Breast epithelium (tissue), 4 donors: ENCODE measurements around the gene ANLN. TPM values are rescaled to one million over a fixed set of nuclear protein-coding genes. Genes with fewer than 3 reads are reported as not detected.
"Not testable (repeated sequence)": the region's sequence is repeated elsewhere in the genome, so short reads cannot be mapped to it uniquely, and the experiment has no call there.

Experiments used
- DNase-seq, 2 donors: peaks; one replicate each; pipeline ENCODE4 v3.0.0-alpha.2; 2019; ENCODE audit warnings: low spot score in 2 of 2
- H3K27ac ChIP-seq, 2 donors: fragments of 200-600 bp; sonication (generic) in 1 of 2; one replicate each; pipeline ENCODE4 v1.5.1; 2016 to 2019; ENCODE audit warnings: mild to moderate bottlenecking in 1 of 2
- H3K27me3 ChIP-seq, 2 donors: fragments of 200-600 bp; sonication (generic) in 1 of 2; one replicate each; pipeline versions ENCODE4 v1.5.1 to v1.6.0; 2017 to 2019; ENCODE audit warnings: control low read depth in 1 of 2, mild to moderate bottlenecking in 1 of 2
- H3K36me3 ChIP-seq: fragments of 200-600 bp; one replicate; pipeline ENCODE4 v1.5.1; 2019
- H3K4me1 ChIP-seq, 2 donors: fragments of 200-600 bp; sonication (generic); one replicate each; pipeline ENCODE4 v1.5.1; 2016 to 2019; ENCODE audit warnings: control low read depth in 1 of 2
- H3K4me3 ChIP-seq, 3 donors: fragments of 200-600 bp; sonication (generic); 1 replicate in 2 of 3; 2 replicates in 1 of 3; pipeline ENCODE4 v1.5.1; 2016 to 2019; ENCODE audit warnings: mild to moderate bottlenecking in 3 of 3, moderate library complexity in 2 of 3
- H3K9me3 ChIP-seq, 2 donors: fragments of 200-600 bp; sonication (generic) in 1 of 2; one replicate each; pipeline ENCODE4 v1.5.1; 2016 to 2019; ENCODE audit warnings: control low read depth in 1 of 2
- CTCF ChIP-seq, 3 donors: fragments of 450-650 bp; IDR thresholded peaks; one replicate each; pipeline ENCODE4 v1.5.1; 2016 to 2017; ENCODE audit warnings: antibody characterized with exemption in 3 of 3, mild to moderate bottlenecking in 3 of 3, moderate library complexity in 3 of 3
- POLR2A ChIP-seq: fragments of 450-650 bp; IDR thresholded peaks from one replicate; pipeline ENCODE4 v1.6.1; 2016; ENCODE audit warnings: antibody characterized with exemption, mild to moderate bottlenecking, moderate library complexity
- POLR2AphosphoS5 ChIP-seq, 3 donors: sonication (generic); formaldehyde crosslinking; IDR thresholded peaks; one replicate each; pipeline ENCODE4 v1.6.1; 2017; ENCODE audit warnings: antibody characterized with exemption in 3 of 3
- intact Hi-C: fragments of 100-400 bp; cut with DNase I; formaldehyde crosslinking; loops from one replicate; pipeline ENCODE4 v1.15.1; 2023; ENCODE audit warnings: low total_unique reads
- total RNA-seq, 3 donors: library from RNA; depleted of rRNA; stranded (reverse); fragments of >200 nt; gene quantifications; one replicate each; pipeline ENCODE4 v1.1.0, GENCODE V29; 2016

ANLN gene
- total RNA-seq, 3 donors from 2014 or later, result 2.3 to 5.4 (median 5.0) TPM

GRCh38 chr7:36484265-36484664 is 94.6 kb downstream of the ANLN start:
- no peak for DNase-seq
- TF ChIP-seq CTCF (IDR thresholded peaks at IDR 0.05), result no peak
- no peak for TF ChIP-seq POLR2AphosphoS5 (IDR thresholded peaks at IDR 0.05)
- no peak for TF ChIP-seq POLR2A
- intact Hi-C loops, result no loop called here
- Histone ChIP-seq H3K4me1 (no peaks in the 10 kb centered on the region), H3K27ac (no peak overlapping the region), H3K36me3 (no peaks in the 10 kb centered on the region), H3K4me3 (no peak overlapping the region), H3K9me3 (peaks cover 0 to 4% of the 10 kb centered on the region in 2 donors), H3K27me3 (no peaks in the 10 kb centered on the region)

- DNase-seq, result no peak
- intact Hi-C loops, result no loop called here
- Histone ChIP-seq H3K27me3 (no peaks in the 10 kb centered on the region), H3K4me3 (no peak overlapping the region), H3K36me3 (no peaks in the 10 kb centered on the region), H3K4me1 (no peaks in the 10 kb centered on the region), H3K27ac (no peak overlapping the region), H3K9me3 (no peaks in the 10 kb centered on the region)
- TF ChIP-seq POLR2A (no peak), POLR2AphosphoS5 (IDR thresholded peaks at IDR 0.05) (no peak), CTCF (IDR thresholded peaks at IDR 0.05) (no peak)
Measured at GRCh38 chr7:36486336-36486735, 96.7 kb downstream of the ANLN start.

- H3K4me3 ChIP-seq, result no peak overlapping the region
- TF ChIP-seq CTCF (IDR thresholded peaks at IDR 0.05) (peak in 2 of 3 donors; percentile 67 to 80), POLR2AphosphoS5 (IDR thresholded peaks at IDR 0.05) (no peak), POLR2A (no peak)
- no peaks in the 10 kb centered on the region for H3K9me3 ChIP-seq
- intact Hi-C loops, result no loop called here
- no peaks in the 10 kb centered on the region for H3K36me3 ChIP-seq
- no peaks in the 10 kb centered on the region for H3K4me1 ChIP-seq
- no peak for DNase-seq
- H3K27me3 ChIP-seq, result no peaks in the 10 kb centered on the region
- H3K27ac ChIP-seq, result no peak overlapping the region
Measured at GRCh38 chr7:36487756-36488336, 98.2 kb downstream of the ANLN start.

GRCh38 chr7:36488672-36489071 is 99.0 kb downstream of the ANLN start:
- DNase-seq, H3K27ac ChIP-seq, H3K4me3 ChIP-seq, H3K4me1 ChIP-seq, intact Hi-C loops, H3K9me3 ChIP-seq, H3K27me3 ChIP-seq, H3K36me3 ChIP-seq: not testable (repeated sequence)

- Histone ChIP-seq H3K36me3 (no peaks in the 10 kb centered on the region), H3K9me3 (no peaks in the 10 kb centered on the region), H3K4me1 (no peaks in the 10 kb centered on the region), H3K27me3 (no peaks in the 10 kb centered on the region), H3K27ac (no peak overlapping the region), H3K4me3 (no peak overlapping the region)
- no peak for TF ChIP-seq POLR2AphosphoS5 (IDR thresholded peaks at IDR 0.05)
- no peak for TF ChIP-seq CTCF (IDR thresholded peaks at IDR 0.05)
- TF ChIP-seq POLR2A, result no peak
- DNase-seq, result no peak
- intact Hi-C loops, result no loop called here
Measured at GRCh38 chr7:36490419-36490830, 100.8 kb downstream of the ANLN start.

GRCh38 chr7:36491317-36491716 is 101.7 kb downstream of the ANLN start:
- Histone ChIP-seq H3K9me3 (no peaks in the 10 kb centered on the region), H3K4me3 (no peak overlapping the region), H3K4me1 (no peaks in the 10 kb centered on the region), H3K27ac (no peak overlapping the region), H3K27me3 (no peaks in the 10 kb centered on the region), H3K36me3 (no peaks in the 10 kb centered on the region)
- TF ChIP-seq CTCF (IDR thresholded peaks at IDR 0.05), result no peak
- TF ChIP-seq POLR2AphosphoS5 (IDR thresholded peaks at IDR 0.05), result no peak
- TF ChIP-seq POLR2A, result no peak
- no peak for DNase-seq
- intact Hi-C loops, result no loop called here
